ENCODE data around the gene TMEM225B.

Gene TMEM225B

DNA sequence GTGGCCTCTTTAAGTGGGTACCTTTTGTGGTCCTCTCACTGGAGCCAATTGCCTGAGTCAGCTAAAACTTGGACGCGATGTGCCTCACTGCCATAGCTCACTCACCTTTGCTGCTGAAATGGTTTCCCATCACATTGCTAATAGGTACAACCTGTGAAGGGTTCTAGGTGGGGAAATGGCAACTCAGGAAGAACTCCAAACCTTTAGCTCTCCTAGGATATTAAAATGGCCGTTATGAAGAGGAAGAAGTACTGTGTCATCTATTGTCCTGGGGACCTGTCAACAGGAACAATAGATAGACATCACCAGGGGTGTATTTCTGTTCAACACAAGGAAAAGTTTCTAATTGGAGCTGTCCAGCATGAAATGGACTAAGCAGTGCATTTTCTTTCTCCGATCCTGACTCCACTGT, 40.9 kb upstream of the TMEM225B start:
- no peaks in the 10 kb centered on the region for H3K9me3 Mint-ChIP-seq
- TF ChIP-seq, protein P1, sequence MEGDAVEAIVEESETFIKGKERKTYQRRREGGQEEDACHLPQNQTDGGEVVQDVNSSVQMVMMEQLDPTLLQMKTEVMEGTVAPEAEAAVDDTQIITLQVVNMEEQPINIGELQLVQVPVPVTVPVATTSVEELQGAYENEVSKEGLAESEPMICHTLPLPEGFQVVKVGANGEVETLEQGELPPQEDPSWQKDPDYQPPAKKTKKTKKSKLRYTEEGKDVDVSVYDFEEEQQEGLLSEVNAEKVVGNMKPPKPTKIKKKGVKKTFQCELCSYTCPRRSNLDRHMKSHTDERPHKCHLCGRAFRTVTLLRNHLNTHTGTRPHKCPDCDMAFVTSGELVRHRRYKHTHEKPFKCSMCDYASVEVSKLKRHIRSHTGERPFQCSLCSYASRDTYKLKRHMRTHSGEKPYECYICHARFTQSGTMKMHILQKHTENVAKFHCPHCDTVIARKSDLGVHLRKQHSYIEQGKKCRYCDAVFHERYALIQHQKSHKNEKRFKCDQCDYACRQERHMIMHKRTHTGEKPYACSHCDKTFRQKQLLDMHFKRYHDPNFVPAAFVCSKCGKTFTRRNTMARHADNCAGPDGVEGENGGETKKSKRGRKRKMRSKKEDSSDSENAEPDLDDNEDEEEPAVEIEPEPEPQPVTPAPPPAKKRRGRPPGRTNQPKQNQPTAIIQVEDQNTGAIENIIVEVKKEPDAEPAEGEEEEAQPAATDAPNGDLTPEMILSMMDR (IDR thresholded peaks at IDR 0.05; ENCODE audit: unreplicated experiment in 3 of 3): no peak
- H3K27ac Mint-ChIP-seq: peak overlapping the region; percentile 90 to 99 (median 97)
- peak overlapping the region; percentile 95 to 98 (median 97) for H3K4me3 Mint-ChIP-seq
- H3K4me1 Mint-ChIP-seq: peaks cover 29% of the 10 kb centered on the region
- H3K36me3 Mint-ChIP-seq (ENCODE audit: low read depth): peaks cover 36% of the 10 kb centered on the region
- H3K27me3 Mint-ChIP-seq (ENCODE audit: low read depth): no peaks in the 10 kb centered on the region

- H3K4me3 Mint-ChIP-seq: peak overlapping the region; percentile 95 to 98 (median 97)
- TF ChIP-seq, protein P1 (IDR thresholded peaks at IDR 0.05; ENCODE audit: unreplicated experiment in 3 of 3): no peak
- H3K36me3 Mint-ChIP-seq (ENCODE audit: low read depth): peaks cover 43% of the 10 kb centered on the region
Observed at GRCh38 chr7:99557940-99558305, 40.1 kb upstream of the TMEM225B start.

GRCh38 chr7:99558306-99559174, 39.5 kb upstream of the TMEM225B start, which contains the start of gene ZNF655:
ZNF655 (plus strand) TSS chr7:99558642; CDS start chr7:99560560, 1,918 bp downstream.
- peak within 1 kb of the TSS; percentile 90 to 99 (median 97) for H3K27ac Mint-ChIP-seq
- H3K9me3 Mint-ChIP-seq: no peaks in the 10 kb centered on the region
- H3K4me3 Mint-ChIP-seq: peak within 1 kb of the TSS; percentile 95 to 98 (median 97)
- TF ChIP-seq, protein P1 (IDR thresholded peaks at IDR 0.05; ENCODE audit: unreplicated experiment in 3 of 3): no peak
- H3K4me1 Mint-ChIP-seq: peaks cover 20% of the 10 kb centered on the region
- peaks cover 41% of the 10 kb centered on the region for H3K36me3 Mint-ChIP-seq (ENCODE audit: low read depth)
- H3K27me3 Mint-ChIP-seq (ENCODE audit: low read depth): no peaks in the 10 kb centered on the region

More at GRCh38 chr7:99557940-99558305, 40.1 kb upstream of the TMEM225B start:
- no peaks in the 10 kb centered on the region for H3K9me3 Mint-ChIP-seq
- peaks cover 24% of the 10 kb centered on the region for H3K4me1 Mint-ChIP-seq
- H3K27ac Mint-ChIP-seq: peak overlapping the region; percentile 90 to 99 (median 97)
- H3K27me3 Mint-ChIP-seq (ENCODE audit: low read depth): no peaks in the 10 kb centered on the region

- peaks cover 45% of the 10 kb centered on the region for H3K36me3 Mint-ChIP-seq (ENCODE audit: low read depth)
- H3K4me1 Mint-ChIP-seq: peaks cover 20% of the 10 kb centered on the region
- peak overlapping the region; percentile 95 to 98 (median 97) for H3K4me3 Mint-ChIP-seq
- peak overlapping the region; percentile 90 to 99 (median 97) for H3K27ac Mint-ChIP-seq
- no peaks in the 10 kb centered on the region for H3K9me3 Mint-ChIP-seq
- no peaks in the 10 kb centered on the region for H3K27me3 Mint-ChIP-seq (ENCODE audit: low read depth)
- TF ChIP-seq, protein P1 (IDR thresholded peaks at IDR 0.05; ENCODE audit: unreplicated experiment in 3 of 3): no peak
Observed at GRCh38 chr7:99559175-99559915, 38.7 kb upstream of the TMEM225B start.

- H3K36me3 Mint-ChIP-seq (ENCODE audit: low read depth): peaks cover 51% of the 10 kb centered on the region
- peak overlapping the region; percentile 38 to 77 (median 38) for H3K27ac Mint-ChIP-seq
- TF ChIP-seq, protein P1 (IDR thresholded peaks at IDR 0.05; ENCODE audit: unreplicated experiment in 3 of 3): no peak
- H3K9me3 Mint-ChIP-seq: no peaks in the 10 kb centered on the region
- H3K4me1 Mint-ChIP-seq: peaks cover 20% of the 10 kb centered on the region
- no peaks in the 10 kb centered on the region for H3K27me3 Mint-ChIP-seq (ENCODE audit: low read depth)
- H3K4me3 Mint-ChIP-seq: peak overlapping the region; percentile 95 to 98 (median 97)
Observed at GRCh38 chr7:99560834-99561736, 37.0 kb upstream of the TMEM225B start.
